Mammary epithelial cell (primary cell): ENCODE data around the gene CEP128.

Experiments
- CTCF ChIP-seq, 2 donors: IDR thresholded peaks in 1 of 2; conservative IDR thresholded peaks in 1 of 2; 2 replicates each; pipeline ENCODE4 v1.5.1; 2011 to 2012; ENCODE audit warnings: inconsistent platforms in 2 of 2, low read length in 2 of 2, mild to moderate bottlenecking in 2 of 2, control low read depth in 1 of 2, low read depth in 1 of 2; ENCODE audit not compliant: insufficient read depth in 1 of 2; ENCODE audit errors: extremely low read depth in 1 of 2
- EZH2 ChIP-seq: IDR thresholded peaks from 2 replicates; pipeline ENCODE4 v1.6.1; 2012; ENCODE audit warnings: low read length, inconsistent platforms, borderline replicate concordance

- TF ChIP-seq CTCF (conservative IDR thresholded peaks at IDR 0.05 in 1 of 2, IDR thresholded peaks at IDR 0.05 in 1 of 2; ENCODE audit: extremely low read depth in 1 of 2, insufficient read depth in 1 of 2, low read depth in 1 of 2, low read length in 2 of 2) (peak; percentile 92 to 98), EZH2 (no peak)
Measured at GRCh38 chr14:80987235-80988032, 45.9 kb upstream of the CEP128 start.
